ENCODE data around the gene LIPN.

- TF ChIP-seq RXRA (IDR thresholded peaks at IDR 0.05; ENCODE audit: insufficient read depth, low read depth, low read length) (no peak), USF2 (IDR thresholded peaks at IDR 0.05; ENCODE audit: low read length) (no peak), CTCF (IDR thresholded peaks at IDR 0.05; ENCODE audit: control extremely low read depth in 1 of 3, insufficient read depth in 1 of 3, low read depth in 1 of 3, low read length in 3 of 3) (no peak), EP300 (IDR thresholded peaks at IDR 0.05; ENCODE audit: borderline replicate concordance in 1 of 2, low read depth in 2 of 2, low read length in 2 of 2) (no peak), RFX5 (IDR thresholded peaks at IDR 0.05; ENCODE audit: borderline replicate concordance, low read depth, low read length) (no peak), EGR1 (IDR thresholded peaks at IDR 0.05; ENCODE audit: borderline replicate concordance, low read depth, low read length) (no peak), NANOG (IDR thresholded peaks at IDR 0.05; ENCODE audit: insufficient read depth, low read depth, low read length, poor library complexity, severe bottlenecking) (no peak), POLR2AphosphoS5 (IDR thresholded peaks at IDR 0.05; ENCODE audit: low read depth, low read length) (no peak), RNF2 (IDR thresholded peaks at IDR 0.05; ENCODE audit: borderline replicate concordance, low read depth, low read length, missing control alignments, poor library complexity, severe bottlenecking) (no peak), GABPA (IDR thresholded peaks at IDR 0.05; ENCODE audit: borderline replicate concordance, insufficient read depth, low read length) (no peak), POLR2A (IDR thresholded peaks at IDR 0.05; ENCODE audit: control extremely low read depth in 1 of 2, low read depth in 2 of 2, low read length in 2 of 2) (no peak), BACH1 (IDR thresholded peaks at IDR 0.05; ENCODE audit: low read length) (no peak), MAFK (IDR thresholded peaks at IDR 0.05; ENCODE audit: low read depth, low read length) (no peak), EZH2 (IDR thresholded peaks at IDR 0.05; ENCODE audit: low read depth, low read length, severe bottlenecking) (no peak)
Observed at GRCh38 chr10:88804083-88804812, 44.4 kb downstream of the LIPN start.
